H1 (cell line): ENCODE data around the gene PKIB. TPM values are rescaled to one million over a fixed set of nuclear protein-coding genes. Genes with fewer than 3 reads are reported as not detected.

Experiments used
- CTCF ChIA-PET: fragments of 300-600 bp; sonication (Branson Sonifier 250); formaldehyde crosslinking; loops from one replicate; lab custom pipeline; 2021; ENCODE audit not compliant: partially characterized antibody; lab: Charles Lee
- POLR2A ChIA-PET: fragments of 300-600 bp; sonication (Branson Sonifier 250); formaldehyde crosslinking; loops from one replicate; lab custom pipeline; 2021; ENCODE audit warnings: inconsistent platforms; ENCODE audit not compliant: partially characterized antibody; lab: Charles Lee
- DNase-seq, 2 experiments: peaks; one replicate each; pipeline versions ENCODE4 v3.0.0 to v3.0.0-alpha.2; 2010 to 2022; ENCODE audit warnings: low spot score in 2 of 2, low read depth in 1 of 2, mixed read lengths in 1 of 2
- FAIRE-seq: peaks from 2 replicates; lab custom pipeline; 2011; peaks lifted over from hg19 to GRCh38; lab: Jason Lieb, UNC
- H2AFZ ChIP-seq: 2 replicates; pipeline ENCODE4 v1.8.1; 2012; ENCODE audit warnings: low read length, inconsistent platforms
- H2AK5ac ChIP-seq: 2 replicates; pipeline ENCODE4 v1.6.1; 2013; ENCODE audit warnings: low read depth, low read length
- H2BK120ac ChIP-seq: replicated peaks from 2 replicates; pipeline ENCODE3; 2013; ENCODE audit warnings: low read depth, low read length, inconsistent platforms
- H2BK12ac ChIP-seq: 2 replicates; pipeline ENCODE4 v1.6.1; 2013; ENCODE audit warnings: low read depth, low read length
- H2BK15ac ChIP-seq: 2 replicates; pipeline ENCODE4 v1.6.1; 2013; ENCODE audit warnings: low read length
- H2BK20ac ChIP-seq: 2 replicates; pipeline ENCODE4 v1.6.1; 2013; ENCODE audit warnings: low read length
- H2BK5ac ChIP-seq: 2 replicates; pipeline ENCODE4 v1.6.1; 2013; ENCODE audit warnings: low read depth, low read length
- H3K14ac ChIP-seq: 2 replicates; pipeline ENCODE4 v1.6.1; 2013; ENCODE audit warnings: inconsistent platforms; ENCODE audit not compliant: insufficient read length
- H3K18ac ChIP-seq: 2 replicates; pipeline ENCODE4 v1.6.1; 2013; ENCODE audit warnings: low read length; ENCODE audit errors: extremely low read depth
- H3K23ac ChIP-seq: 2 replicates; pipeline ENCODE4 v1.6.1; 2013; ENCODE audit warnings: inconsistent platforms; ENCODE audit not compliant: insufficient read length
- H3K23me2 ChIP-seq: 2 replicates; pipeline ENCODE4 v1.6.1; 2013; ENCODE audit warnings: low read depth, low read length
- H3K27ac ChIP-seq: 2 replicates; pipeline ENCODE4 v1.6.1; 2011; ENCODE audit warnings: low read depth, low read length, inconsistent platforms
- H3K27me3 ChIP-seq, 4 experiments: replicated peaks in 1 of 4; 1 replicate in 1 of 4; 2 replicates in 3 of 4; pipeline versions ENCODE4 v1.6.1 to v1.8.1; 2011 to 2013; ENCODE audit warnings: low read length in 3 of 4, mild to moderate bottlenecking in 3 of 4, inconsistent platforms in 2 of 4, mixed read lengths in 2 of 4, moderate library complexity in 1 of 4; ENCODE audit not compliant: control insufficient read depth in 3 of 4, insufficient read depth in 3 of 4; ENCODE audit errors: extremely low read depth in 1 of 4
- H3K36me3 ChIP-seq, 4 experiments: 2 replicates each; pipeline versions ENCODE4 v1.6.1 to v1.8.1; 2011 to 2013; ENCODE audit warnings: mild to moderate bottlenecking in 4 of 4, low read length in 3 of 4, moderate library complexity in 2 of 4, control low read depth in 1 of 4, inconsistent platforms in 1 of 4; ENCODE audit not compliant: insufficient read depth in 4 of 4, control insufficient read depth in 2 of 4
- H3K4ac ChIP-seq: replicated peaks from 2 replicates; pipeline ENCODE3; 2013; ENCODE audit warnings: low read length, low read depth, mixed read lengths, inconsistent platforms; ENCODE audit not compliant: insufficient read length
- H3K4me1 ChIP-seq, 4 experiments: replicated peaks in 1 of 4; 1 replicate in 1 of 4; 2 replicates in 3 of 4; pipeline versions ENCODE4 v1.6.1 to v1.8.1; 2011 to 2013; ENCODE audit warnings: low read length in 3 of 4, inconsistent platforms in 2 of 4, mixed read lengths in 1 of 4; ENCODE audit not compliant: insufficient read depth in 4 of 4, control insufficient read depth in 3 of 4
- H3K4me2 ChIP-seq, 2 experiments: 2 replicates each; pipeline versions ENCODE4 v1.6.1 to v1.8.1; 2011 to 2013; ENCODE audit warnings: low read depth in 2 of 2, low read length in 2 of 2, control low read depth in 1 of 2, inconsistent platforms in 1 of 2, mild to moderate bottlenecking in 1 of 2; ENCODE audit not compliant: insufficient read depth in 1 of 2
- H3K4me3 ChIP-seq, 4 experiments: fragments of 200-600, 300-600 bp in 1 of 4; sonication (generic), shearing (Covaris generic), sonication (Bioruptor Twin) in 1 of 4; 2 replicates each; pipeline versions ENCODE4 v1.5.1 to v1.8.1; 2011 to 2016; ENCODE audit warnings: low read length in 4 of 4, low read depth in 3 of 4, control low read depth in 2 of 4, inconsistent platforms in 2 of 4, mild to moderate bottlenecking in 2 of 4, mixed read lengths in 1 of 4, moderate library complexity in 1 of 4; ENCODE audit not compliant: insufficient read depth in 2 of 4; ENCODE audit errors: extremely low read depth in 1 of 4
- H3K56ac ChIP-seq: replicated peaks from 2 replicates; pipeline ENCODE3; 2013; ENCODE audit warnings: low read depth, mild to moderate bottlenecking, mixed read lengths, low read length, inconsistent platforms; ENCODE audit not compliant: insufficient read length
- H3K79me1 ChIP-seq: 2 replicates; pipeline ENCODE4 v1.6.1; 2013; ENCODE audit warnings: low read depth, low read length, control low read depth
- H3K79me2 ChIP-seq, 2 experiments: 2 replicates each; pipeline versions ENCODE4 v1.6.1 to v1.8.1; 2012 to 2013; ENCODE audit warnings: low read length in 2 of 2, mild to moderate bottlenecking in 2 of 2, inconsistent platforms in 1 of 2; ENCODE audit not compliant: insufficient read depth in 2 of 2, control insufficient read depth in 1 of 2
- H3K9ac ChIP-seq, 4 experiments: replicated peaks in 1 of 4; 1 replicate in 1 of 4; 2 replicates in 3 of 4; pipeline versions ENCODE4 v1.6.1 to v1.8.1; 2011 to 2013; ENCODE audit warnings: low read depth in 3 of 4, low read length in 3 of 4, control low read depth in 2 of 4, mild to moderate bottlenecking in 2 of 4, moderate library complexity in 2 of 4, inconsistent platforms in 1 of 4; ENCODE audit errors: extremely low read depth in 1 of 4
- H3K9me3 ChIP-seq, 2 experiments: 2 replicates each; pipeline versions ENCODE4 v1.6.1 to v1.8.1; 2012 to 2013; ENCODE audit warnings: mild to moderate bottlenecking in 2 of 2, moderate library complexity in 2 of 2, control low read depth in 1 of 2, inconsistent platforms in 1 of 2, low read depth in 1 of 2, low read length in 1 of 2, mixed read lengths in 1 of 2; ENCODE audit not compliant: insufficient read depth in 2 of 2
- H4K20me1 ChIP-seq, 2 experiments: replicated peaks in 1 of 2; 2 replicates each; pipeline versions ENCODE3 to v1.8.1; 2011 to 2013; ENCODE audit warnings: inconsistent platforms in 2 of 2, low read length in 2 of 2, mild to moderate bottlenecking in 1 of 2; ENCODE audit not compliant: insufficient read depth in 2 of 2, control insufficient read depth in 1 of 2
- H4K5ac ChIP-seq: 2 replicates; pipeline ENCODE4 v1.6.1; 2013; ENCODE audit warnings: low read length, low read depth, mixed read lengths, inconsistent platforms; ENCODE audit not compliant: insufficient read length
- H4K8ac ChIP-seq: 2 replicates; pipeline ENCODE4 v1.8.0; 2013; ENCODE audit warnings: mild to moderate bottlenecking, moderate library complexity, low read length, inconsistent platforms; ENCODE audit not compliant: insufficient read depth; ENCODE audit errors: extremely low read depth
- H4K91ac ChIP-seq: replicated peaks from 2 replicates; pipeline ENCODE3; 2013; ENCODE audit warnings: low read length, mixed read lengths, inconsistent platforms; ENCODE audit not compliant: insufficient read length
- CTCF ChIP-seq, 3 experiments: IDR thresholded peaks; 1 replicate in 2 of 3; 2 replicates in 1 of 3; pipeline versions ENCODE4 v1.5.1 to v1.6.1; 2011; ENCODE audit warnings: low read length in 3 of 3, mild to moderate bottlenecking in 3 of 3, inconsistent platforms in 2 of 3, low read depth in 1 of 3, moderate library complexity in 1 of 3; ENCODE audit not compliant: insufficient read depth in 1 of 3; ENCODE audit errors: control extremely low read depth in 1 of 3
- JUND ChIP-seq: IDR thresholded peaks from 2 replicates; pipeline ENCODE4 v1.6.1; 2011; ENCODE audit warnings: mild to moderate bottlenecking, improper control_type of control experiment, low read length
- WGBS, 2 experiments: shearing (Covaris generic) in 1 of 2; methylation state at CpG; one replicate each; pipeline versions ENCODE4 v1.1.6 to v1.1.7; 2013 to 2015; ENCODE audit warnings: low lambda C conversion rate in 2 of 2, mixed read lengths in 2 of 2, inconsistent platforms in 1 of 2, low coverage in 1 of 2, missing lambda C conversion rate in 1 of 2; ENCODE audit not compliant: insufficient replicate concordance in 2 of 2, insufficient coverage in 1 of 2, insufficient read length in 1 of 2; ENCODE audit errors: extremely low coverage in 1 of 2, missing lambda C conversion rate in 1 of 2; 5-methylcytosine and 5-hydroxymethylcytosine counted together
- polyA plus RNA-seq, 7 experiments: library from polyadenylated mRNA; depleted of rRNA in 3 of 7; stranded (reverse) in 5 of 7; unstranded in 2 of 7; fragments of >200 nt in 5 of 7; fragments of 200-250 nt in 2 of 7; gene quantifications; 1 replicate in 5 of 7; 2 replicates in 1 of 7; 4 replicates in 1 of 7; pipeline versions ENCODE4 v1.2.1 to v1.2.3, GENCODE V29; 2011 to 2013; ENCODE audit warnings: missing spikeins in 2 of 7, mixed read lengths in 2 of 7
- total RNA-seq: library from RNA; stranded (reverse); fragmentation: NEBNext Ultra II Directional; extraction: Animal tissue kit (Norgen Biotek cat#: 25700); gene quantifications from 2 replicates; pipeline ENCODE4 v1.2.1, GENCODE V29; 2021

PKIB gene
- total and polyA plus RNA-seq, 2 of the 8 experiments (the other 6 are each of a cell fraction or from before 2014, with no cell fraction given): 13.5 to 73.3 TPM

- FAIRE-seq (no peak), DNase-seq (no peak)
- H3K4me2 ChIP-seq: no peak overlapping the region
- no peak overlapping the region for H3K4ac ChIP-seq
- no peak overlapping the region for H2BK15ac ChIP-seq
- H3K23ac ChIP-seq: no peak overlapping the region
- no peak overlapping the region for H2AFZ ChIP-seq
- CTCF ChIA-PET: interaction anchor here (0.6 to 2.0 kb wide), 9 partner anchors 12 to 450 kb away, joined by 3 to 19 read pairs (median 4); no protein-coding TSS in a partner anchor
- H4K20me1 ChIP-seq: no peaks in the 10 kb centered on the region
- no peak overlapping the region for H2AK5ac ChIP-seq
- no peaks in the 10 kb centered on the region for H3K79me1 ChIP-seq
- no peak overlapping the region for H2BK12ac ChIP-seq
- H3K9ac ChIP-seq: no peak overlapping the region
- POLR2A ChIA-PET: no interaction called here
- no peak overlapping the region for H3K18ac ChIP-seq
- no peak overlapping the region for H4K5ac ChIP-seq
- no peak overlapping the region for H2BK20ac ChIP-seq
- H2BK120ac ChIP-seq: no peak overlapping the region
- 89% methylated on average over 1 of the region's 1 CpG; no CpG with 5 or more reads in 1 of the 2 experiments for WGBS, 2 experiments
- H4K91ac ChIP-seq: no peak overlapping the region
- TF ChIP-seq CTCF (IDR thresholded peaks at IDR 0.05; ENCODE audit: control extremely low read depth in 1 of 3, insufficient read depth in 1 of 3, low read depth in 1 of 3, low read length in 3 of 3) (peak in 1 of 3 experiments; percentile 28; a peak in 1 of 4 replicates), JUND (no peak)
- H3K14ac ChIP-seq: no peak overlapping the region
- no peak overlapping the region for H3K56ac ChIP-seq
- no peaks in the 10 kb centered on the region for H3K27me3 ChIP-seq
- no peaks in the 10 kb centered on the region for H3K79me2 ChIP-seq
- H3K9me3 ChIP-seq: no peaks in the 10 kb centered on the region
- H3K4me1 ChIP-seq: no peaks in the 10 kb centered on the region
- H4K8ac ChIP-seq: no peak overlapping the region
- no peaks in the 10 kb centered on the region for H3K23me2 ChIP-seq
- H3K27ac ChIP-seq: no peak overlapping the region
- H3K36me3 ChIP-seq: peaks cover 0 to 9% (median 0%) of the 10 kb centered on the region in 4 experiments; a peak in 1 of 8 replicates
- no peak overlapping the region for H3K4me3 ChIP-seq
- H2BK5ac ChIP-seq: no peak overlapping the region
Measured at GRCh38 chr6:122628714-122629113, 18.5 kb downstream of the PKIB start.
